ENCODE measurements around the gene SETDB1.
"Not testable (repeated sequence)": the region's sequence is repeated elsewhere in the genome, so short reads cannot be mapped to it uniquely, and the experiment has no call there.

The SETDB1 gene

GRCh38 chr1:150928775-150929174 is 2.6 kb downstream of the SETDB1 start:
- not testable (repeated sequence) for DNase-seq (ENCODE audit: low read depth in 2 of 2)

GRCh38 chr1:150931773-150932172 is 5.6 kb downstream of the SETDB1 start:
- no peak for DNase-seq (ENCODE audit: low read depth in 2 of 2)

GRCh38 chr1:150944856-150945255 is 18.7 kb downstream of the SETDB1 start:
- DNase-seq (ENCODE audit: low read depth in 2 of 2), result no peak

GRCh38 chr1:150954708-150955107 is 28.5 kb downstream of the SETDB1 start:
- DNase-seq (ENCODE audit: low read depth in 2 of 2), result no peak

GRCh38 chr1:150955280-150955679 is 29.1 kb downstream of the SETDB1 start:
- DNase-seq (ENCODE audit: low read depth in 2 of 2), result no peak

GRCh38 chr1:150957666-150958065 is 31.5 kb downstream of the SETDB1 start:
- no peak for DNase-seq (ENCODE audit: low read depth in 2 of 2)

- no peak for DNase-seq (ENCODE audit: low read depth in 2 of 2)
These were observed 34.5 kb downstream of the SETDB1 start for GRCh38 chr1:150960646-150961045.

- DNase-seq (ENCODE audit: low read depth in 2 of 2), result no peak
These were observed 35.6 kb downstream of the SETDB1 start for GRCh38 chr1:150961756-150962155.

GRCh38 chr1:150963321-150964163 is 37.4 kb downstream of the SETDB1 start:
- no peak for DNase-seq (ENCODE audit: low read depth in 2 of 2)

- no peak for DNase-seq (ENCODE audit: low read depth in 2 of 2)
These were observed 38.0 kb downstream of the SETDB1 start for GRCh38 chr1:150964164-150964489.

- no peak for DNase-seq (ENCODE audit: low read depth in 2 of 2)
These were observed 39.4 kb downstream of the SETDB1 start for GRCh38 chr1:150965605-150966004.

GRCh38 chr1:150966011-150966410 is 39.8 kb downstream of the SETDB1 start:
- DNase-seq (ENCODE audit: low read depth in 2 of 2), result no peak

- DNase-seq (ENCODE audit: low read depth in 2 of 2), result no peak
These were observed 41.8 kb downstream of the SETDB1 start for GRCh38 chr1:150967936-150968335.

GRCh38 chr1:150968491-150968890 is 42.3 kb downstream of the SETDB1 start:
- DNase-seq (ENCODE audit: low read depth in 2 of 2), result no peak

GRCh38 chr1:150969626-150970025 is 43.5 kb downstream of the SETDB1 start:
- DNase-seq (ENCODE audit: low read depth in 2 of 2), result no peak

- DNase-seq (ENCODE audit: low read depth in 2 of 2), result no peak
These were observed 44.8 kb downstream of the SETDB1 start for GRCh38 chr1:150970808-150971582.

- DNase-seq (ENCODE audit: low read depth in 2 of 2), result no peak
These were observed 45.6 kb downstream of the SETDB1 start for GRCh38 chr1:150971583-150972416.

- no peak for DNase-seq (ENCODE audit: low read depth in 2 of 2)
These were observed 46.3 kb downstream of the SETDB1 start for GRCh38 chr1:150972417-150972940.

GRCh38 chr1:150973258-150973835 is 47.2 kb downstream of the SETDB1 start:
- no peak for DNase-seq (ENCODE audit: low read depth in 2 of 2)

GRCh38 chr1:150973836-150974579 is 47.8 kb downstream of the SETDB1 start:
- peak in 1 of 2 donors; percentile 17 for DNase-seq (ENCODE audit: low read depth in 2 of 2)

Data from stimulated activated CD8-positive, alpha-beta memory T cell treated with anti-CD3 and anti-CD28 coated beads, Interleukin-15, amount 100 ng/mL, for 4 hours (primary cell).